Transverse colon (tissue), 4 donors: ENCODE data around the gene BSDC1. TPM values are rescaled to one million over a fixed set of nuclear protein-coding genes. Genes with fewer than 3 reads are reported as not detected.

Experiments
- DNase-seq: peaks from one replicate; pipeline ENCODE4 v3.0.0-alpha.2; 2019
- H3K27ac ChIP-seq, 4 donors: fragments of 200-600 bp; sonication (generic); 2 replicates each; pipeline ENCODE4 v1.5.1; 2016 to 2018; ENCODE audit warnings: inconsistent platforms in 4 of 4
- H3K27me3 ChIP-seq: fragments of 200-600 bp; sonication (generic); 2 replicates; pipeline ENCODE4 v1.5.1; 2017; ENCODE audit warnings: inconsistent platforms
- H3K36me3 ChIP-seq, 4 donors: fragments of 200-600 bp; sonication (generic); 2 replicates each; pipeline ENCODE4 v1.5.1; 2017 to 2019; ENCODE audit warnings: inconsistent platforms in 4 of 4
- H3K4me1 ChIP-seq, 4 donors: fragments of 200-600 bp; sonication (generic); 2 replicates each; pipeline ENCODE4 v1.5.1; 2017 to 2020; ENCODE audit warnings: inconsistent platforms in 4 of 4
- H3K4me3 ChIP-seq, 4 donors: fragments of 200-600 bp; sonication (generic); 1 replicate in 1 of 4; 2 replicates in 3 of 4; pipeline versions ENCODE4 v1.5.1 to v1.6.1; 2017 to 2019; ENCODE audit warnings: inconsistent platforms in 4 of 4
- H3K9me3 ChIP-seq, 2 donors: fragments of 200-600 bp; sonication (generic); 2 replicates each; pipeline ENCODE4 v1.5.1; 2017 to 2019; ENCODE audit warnings: inconsistent platforms in 2 of 2
- CTCF ChIP-seq, 5 experiments: fragments of 200-600 bp in 3 of 5; fragments of 450-650 bp in 2 of 5; sonication (generic) in 3 of 5; IDR thresholded peaks; 1 replicate in 2 of 5; 2 replicates in 3 of 5; pipeline ENCODE4 v1.5.1; 2016 to 2017; ENCODE audit warnings: antibody characterized with exemption in 5 of 5, inconsistent platforms in 3 of 5, mild to moderate bottlenecking in 2 of 5, moderate library complexity in 1 of 5
- EP300 ChIP-seq: sonication (generic); formaldehyde crosslinking; IDR thresholded peaks from one replicate; pipeline ENCODE4 v1.6.1; 2017; ENCODE audit warnings: antibody characterized with exemption, low read depth
- POLR2A ChIP-seq: fragments of 450-650 bp; IDR thresholded peaks from one replicate; pipeline ENCODE4 v1.6.1; 2016; ENCODE audit warnings: antibody characterized with exemption, mild to moderate bottlenecking, moderate library complexity
- POLR2AphosphoS5 ChIP-seq, 3 donors: sonication (generic); formaldehyde crosslinking; IDR thresholded peaks; one replicate each; pipeline ENCODE4 v1.6.1; 2016; ENCODE audit warnings: antibody characterized with exemption in 3 of 3
- WGBS, 2 donors: methylation state at CpG; one replicate each; pipeline ENCODE4 v1.1.5; 2018; ENCODE audit warnings: low coverage in 1 of 2; 5-methylcytosine and 5-hydroxymethylcytosine counted together
- in situ Hi-C, 4 donors: fragments of 200-750 bp; cut with MboI; loops; one replicate each; pipeline versions ENCODE4 v1.15.0 to v1.15.1; 2017; ENCODE audit warnings: low sequenced_read_pairs in 3 of 4, low pct_ligation_motif_present in 1 of 4, low pct_unique_long_range_greater_than_20kb in 1 of 4
- intact Hi-C: fragments of 100-400 bp; cut with DNase I; formaldehyde crosslinking; loops from one replicate; pipeline ENCODE4 v1.15.1; 2023; ENCODE audit warnings: low total_unique reads
- total RNA-seq, 4 donors: library from RNA; depleted of rRNA; stranded (reverse); fragments of >200 nt; gene quantifications; one replicate each; pipeline ENCODE4 v1.1.0, GENCODE V29; 2016

The BSDC1 gene
- total RNA-seq, 4 donors from 2014 or later = 94.8 to 140 (median 117) TPM

DNA sequence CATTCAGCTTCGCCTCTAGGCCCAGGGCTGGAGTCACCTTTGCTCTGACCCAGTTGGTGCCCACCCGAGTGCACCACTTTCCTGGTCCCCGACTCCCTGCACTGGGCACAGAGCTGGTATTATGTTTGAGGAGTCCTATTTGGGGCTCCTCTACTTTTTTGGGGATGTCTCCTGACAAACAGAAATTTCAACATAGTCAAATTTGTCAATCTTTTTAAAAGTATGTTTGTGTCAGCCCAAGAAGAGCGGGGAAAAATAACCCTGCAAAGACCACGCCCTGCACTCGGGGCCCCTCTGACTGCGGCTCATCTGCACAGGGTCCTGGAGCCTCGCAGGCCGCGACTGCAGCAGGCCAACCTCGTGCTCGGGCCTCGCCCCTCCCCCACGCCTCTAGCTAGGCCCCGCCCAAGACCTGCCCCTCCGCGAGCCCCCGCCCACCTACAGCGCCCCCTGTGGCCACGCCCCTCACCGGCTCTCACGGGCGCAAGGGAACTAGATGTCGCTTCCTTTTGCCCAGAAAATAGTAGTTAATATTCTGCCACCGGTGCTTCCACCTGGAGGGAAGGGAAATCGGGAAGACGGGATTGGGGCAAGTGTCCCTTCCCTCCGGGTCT is 43.3 kb downstream of the BSDC1 start:
- in situ Hi-C loops = no loop called here
- no peak for DNase-seq
- 22% methylated on average over 28 of the region's 28 CpGs; no CpG with 5 or more reads in 1 of the 2 donors for WGBS, 2 donors

GRCh38 chr1:32349211-32349708 is 45.0 kb downstream of the BSDC1 start:
- TF ChIP-seq CTCF (IDR thresholded peaks at IDR 0.05) (no peak), EP300 (no peak), POLR2A (no peak), POLR2AphosphoS5 (IDR thresholded peaks at IDR 0.05) (no peak)
- in situ Hi-C loops (no loop called here), intact Hi-C loops (no loop called here)
- peak; percentile 25 for DNase-seq
- Histone ChIP-seq H3K9me3 (no peaks in the 10 kb centered on the region), H3K4me1 (peaks cover 16 to 27% (median 18%) of the 10 kb centered on the region in 4 donors), H3K36me3 (no peaks in the 10 kb centered on the region), H3K27ac (peak overlapping the region in 1 of 4 donors; percentile 8), H3K27me3 (no peaks in the 10 kb centered on the region), H3K4me3 (no peak overlapping the region)
- WGBS, 2 donors = 66% methylated on average over 8 of the region's 8 CpGs; no CpG with 5 or more reads in 1 of the 2 donors

More for the DNA sequence above, 43.3 kb downstream of the BSDC1 start:
- H3K4me1 ChIP-seq = peaks cover 15 to 27% (median 16%) of the 10 kb centered on the region in 4 donors
- H3K36me3 ChIP-seq = no peaks in the 10 kb centered on the region
- H3K4me3 ChIP-seq = peak overlapping the region; percentile 39 to 78 (median 72)
- TF ChIP-seq EP300 = no peak
- peak; percentile 62 to 78 (median 75) for TF ChIP-seq CTCF (IDR thresholded peaks at IDR 0.05)
- TF ChIP-seq POLR2AphosphoS5 (IDR thresholded peaks at IDR 0.05) = no peak
- TF ChIP-seq POLR2A = no peak
- intact Hi-C loops = no loop called here
- H3K27me3 ChIP-seq = no peaks in the 10 kb centered on the region
- H3K9me3 ChIP-seq = no peaks in the 10 kb centered on the region
- H3K27ac ChIP-seq = peak overlapping the region; percentile 89 to 94 (median 92)

- no peak for DNase-seq
- H3K27me3 ChIP-seq = no peaks in the 10 kb centered on the region
- no peaks in the 10 kb centered on the region for H3K36me3 ChIP-seq
- intact Hi-C loops = no loop called here
- no peak overlapping the region for H3K4me3 ChIP-seq
- no peaks in the 10 kb centered on the region for H3K9me3 ChIP-seq
- WGBS, 2 donors = 90 to 100% methylated on average over 1 to 9 of the region's 9 CpGs
- no peak overlapping the region for H3K27ac ChIP-seq
- peaks cover 0 to 8% (median 4%) of the 10 kb centered on the region in 4 donors for H3K4me1 ChIP-seq
- TF ChIP-seq POLR2AphosphoS5 (IDR thresholded peaks at IDR 0.05) = no peak
- no peak for TF ChIP-seq EP300
- TF ChIP-seq CTCF (IDR thresholded peaks at IDR 0.05) = no peak
- TF ChIP-seq POLR2A = no peak
- in situ Hi-C loops = no loop called here
These were observed 47.6 kb downstream of the BSDC1 start for GRCh38 chr1:32346532-32347157.

DNA sequence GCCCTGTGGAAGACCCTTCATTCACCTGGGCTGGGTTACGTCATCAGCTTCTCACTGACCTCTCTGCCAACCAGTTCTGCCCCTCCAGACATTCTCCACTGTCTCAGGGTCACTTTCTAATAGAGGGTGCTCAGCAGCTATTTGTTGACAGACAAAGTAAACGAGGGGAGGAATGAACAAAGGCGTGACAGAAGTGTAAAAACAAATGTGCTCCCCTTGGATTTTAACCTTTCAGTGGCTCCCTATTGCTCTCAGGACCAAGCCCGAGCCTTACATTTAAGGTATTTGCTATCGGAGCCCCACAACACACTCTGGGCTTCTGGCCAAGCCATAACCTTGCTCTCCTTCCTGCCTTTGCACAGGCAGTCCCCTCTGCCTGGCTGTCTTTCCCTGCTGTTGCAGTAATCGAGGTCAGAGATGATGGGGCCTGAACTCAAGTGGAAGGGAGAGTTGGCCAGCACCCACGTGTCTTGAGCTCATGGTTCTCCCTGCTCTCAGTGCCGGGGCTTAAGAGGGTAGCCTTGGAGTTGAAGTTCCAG is 48.9 kb downstream of the BSDC1 start:
- in situ Hi-C loops (no loop called here), intact Hi-C loops (no loop called here)
- Histone ChIP-seq H3K36me3 (no peaks in the 10 kb centered on the region), H3K4me1 (peaks cover 0 to 6% (median 2%) of the 10 kb centered on the region in 4 donors), H3K4me3 (no peak overlapping the region), H3K27ac (no peak overlapping the region), H3K9me3 (no peaks in the 10 kb centered on the region), H3K27me3 (no peaks in the 10 kb centered on the region)
- DNase-seq = peak; percentile 51
- 30% methylated on average over 8 of the region's 8 CpGs; no CpG with 5 or more reads in 1 of the 2 donors for WGBS, 2 donors
- TF ChIP-seq CTCF (IDR thresholded peaks at IDR 0.05) = no peak
